K562 (cell line): ENCODE measurements around the gene LEPR. TPM values are rescaled to one million over a fixed set of nuclear protein-coding genes. Genes with fewer than 3 reads are reported as not detected.

Experiments used
- ATAC-seq: fragments of 200-7000 bp; cut with Tn5 transposase; 3 replicates; pipeline ENCODE4 v1.9.1; 2020; ENCODE audit warnings: moderate library complexity
- BruUV-seq: library from RNA; stranded (reverse); fragments of 400-500 nt; replicated peaks from 2 replicates; lab custom pipeline; 2021; lab: Mats Ljungman, UMichigan
- CTCF ChIA-PET: fragments of 300-600 bp; formaldehyde crosslinking; extraction: SDS; loops from one replicate; lab custom pipeline; 2021; ENCODE audit warnings: low intra/inter-chr PET ratio; lab: Yijun Ruan, JAX
- POLR2A ChIA-PET: fragments of 300-600, 350-650 bp; sonication (Branson Sonifier 250); formaldehyde crosslinking; extraction: SDS; loops from one replicate; lab custom pipeline; 2021; ENCODE audit warnings: antibody characterized with exemption, inconsistent platforms; lab: Yijun Ruan, JAX
- DNase-seq, 4 experiments: peaks; one replicate each; pipeline versions ENCODE4 v3.0.0 to v3.0.0-alpha.2; 2011 to 2018; ENCODE audit warnings: low spot score in 3 of 4, mixed read lengths in 3 of 4; ENCODE audit errors: extremely low read depth in 1 of 4
- FAIRE-seq: peaks from 2 replicates; lab custom pipeline; 2011; peaks lifted over from hg19 to GRCh38; lab: Jason Lieb, UNC
- H2AFZ ChIP-seq: 2 replicates; pipeline ENCODE4 v1.6.0; 2011; ENCODE audit warnings: low read depth, low read length, control low read depth, inconsistent platforms
- H3K27ac ChIP-seq: fragments of 200-600 bp; 3 replicates; pipeline ENCODE4 v1.8.0; 2011; ENCODE audit warnings: low read depth, mild to moderate bottlenecking, control low read depth, inconsistent platforms, low read length, moderate library complexity, mixed read lengths; ENCODE audit errors: extremely low read depth
- H3K27me3 ChIP-seq, 2 experiments: fragments of 300-600 bp in 1 of 2; 2 replicates in 1 of 2; 3 replicates in 1 of 2; pipeline versions ENCODE4 v1.6.0 to v1.8.0; 2011; ENCODE audit warnings: inconsistent platforms in 2 of 2, low read length in 2 of 2, mild to moderate bottlenecking in 1 of 2, mixed read lengths in 1 of 2, moderate library complexity in 1 of 2; ENCODE audit not compliant: control insufficient read depth in 2 of 2, insufficient read depth in 2 of 2
- H3K36me3 ChIP-seq: fragments of 300-600 bp; 3 replicates; pipeline ENCODE4 v1.8.0; 2011; ENCODE audit warnings: mild to moderate bottlenecking, low read length, inconsistent platforms; ENCODE audit not compliant: control insufficient read depth, insufficient read depth
- H3K4me1 ChIP-seq, 2 experiments: fragments of 200-600 bp in 1 of 2; replicated peaks in 1 of 2; 2 replicates in 1 of 2; 3 replicates in 1 of 2; pipeline versions ENCODE4 v1.5.1 to v1.8.0; 2011; ENCODE audit warnings: inconsistent platforms in 2 of 2, low read length in 2 of 2, mild to moderate bottlenecking in 1 of 2, mixed read lengths in 1 of 2, moderate library complexity in 1 of 2; ENCODE audit not compliant: control insufficient read depth in 2 of 2, insufficient read depth in 2 of 2
- H3K4me2 ChIP-seq: 2 replicates; pipeline ENCODE4 v1.6.1; 2011; ENCODE audit warnings: low read length, control low read depth, inconsistent platforms, mixed read lengths; ENCODE audit not compliant: insufficient read depth
- H3K4me3 ChIP-seq: fragments of 200-600 bp; sonication (generic), shearing (Covaris generic); 2 replicates; pipeline ENCODE4 v1.5.1; 2016; ENCODE audit warnings: control low read depth, inconsistent platforms
- H3K79me2 ChIP-seq: fragments of 200-600 bp; 3 replicates; pipeline ENCODE4 v1.8.0; 2011; ENCODE audit warnings: low read length, inconsistent platforms; ENCODE audit not compliant: control insufficient read depth, insufficient read depth
- H3K9ac ChIP-seq, 2 experiments: 2 replicates each; pipeline versions ENCODE4 v1.6.0 to v1.6.1; 2011; ENCODE audit warnings: low read depth in 2 of 2, low read length in 2 of 2, control low read depth in 1 of 2, inconsistent platforms in 1 of 2, mild to moderate bottlenecking in 1 of 2, mixed read lengths in 1 of 2; ENCODE audit not compliant: insufficient read depth in 1 of 2
- H3K9me1 ChIP-seq: one replicate; pipeline ENCODE4 v1.6.0; 2011; ENCODE audit warnings: inconsistent platforms, mild to moderate bottlenecking, low read length, moderate library complexity; ENCODE audit not compliant: control insufficient read depth, insufficient read depth
- H3K9me3 ChIP-seq: replicated peaks from 2 replicates; pipeline ENCODE4 v1.5.1; 2011; ENCODE audit warnings: low read depth, low read length, inconsistent platforms; ENCODE audit not compliant: control insufficient read depth, insufficient read depth
- H4K20me1 ChIP-seq: replicated peaks from 2 replicates; pipeline ENCODE4 v1.6.1; 2011; ENCODE audit warnings: low read length, inconsistent platforms, mixed read lengths; ENCODE audit not compliant: control insufficient read depth, insufficient read depth
- ATF7 ChIP-seq: fragments of 450-650 bp; IDR thresholded peaks from 2 replicates; pipeline ENCODE4 v1.7.1; 2014; ENCODE audit warnings: mild to moderate bottlenecking, moderate library complexity
- BCOR ChIP-seq: fragments of 450-650 bp; IDR thresholded peaks from 2 replicates; pipeline ENCODE4 v1.6.1; 2016
- NR4A1 ChIP-seq, 2 experiments: fragments of 250-450 bp in 1 of 2; fragments of 450-650 bp in 1 of 2; sonication (Bioruptor Pico) in 1 of 2; IDR thresholded peaks; 2 replicates each; pipeline versions ENCODE4 v1.4.0 to v1.6.1; 2016 to 2020; ENCODE audit warnings: mild to moderate bottlenecking in 2 of 2, missing compliant biosample characterization in 1 of 2, missing genetic modification characterization in 1 of 2, moderate library complexity in 1 of 2
- SNIP1 ChIP-seq: fragments of 450-650 bp; IDR thresholded peaks from 2 replicates; pipeline ENCODE4 v1.7.1; 2017; ENCODE audit warnings: low read depth, mild to moderate bottlenecking
- ZSCAN29 ChIP-seq: fragments of 450-650 bp; IDR thresholded peaks from 2 replicates; pipeline ENCODE4 v1.6.1; 2017
- in situ Hi-C: fragments of 300-500 bp; cut with MboI; formaldehyde crosslinking; loops from 4 replicates; pipeline ENCODE4 v1.15.0; 2018; ENCODE audit warnings: inconsistent platforms, mixed read lengths
- intact Hi-C: fragments of 100-400 bp; cut with micrococcal nuclease; formaldehyde crosslinking; loops from 2 replicates; pipeline ENCODE4 v1.14.2; 2022
- polyA plus RNA-seq, 8 experiments: library from polyadenylated mRNA; depleted of rRNA in 4 of 8; stranded (reverse) in 5 of 8; unstranded in 3 of 8; fragments of >200 nt; fragmentation: Nextera tagmentation in 2 of 8; fragmentation: Illumina TruSeq in 1 of 8; extraction: Ambion mirVana in 2 of 8; extraction: Trizol in 1 of 8; gene quantifications; 2 replicates each; pipeline versions ENCODE4 v1.2.1 to v1.2.3, GENCODE V29; 2011 to 2014; ENCODE audit warnings: inconsistent platforms in 1 of 8, missing spikeins in 1 of 8
- total RNA-seq, 7 experiments: library from RNA; depleted of rRNA in 6 of 7; stranded (reverse); fragments of >200 nt in 6 of 7; fragmentation: Illumina TruSeq in 2 of 7; extraction: Trizol in 2 of 7; gene quantifications; 2 replicates each; pipeline versions ENCODE4 v1.2.1 to v1.2.3, GENCODE V29; 2011 to 2021; ENCODE audit warnings: low replicate concordance in 1 of 7
- TF ChIP-seq, protein P1 (sequence below): fragments of 450-650 bp; conservative IDR thresholded peaks from 2 replicates; pipeline ENCODE4 v1.6.1; 2016; ENCODE audit warnings: missing genetic modification characterization, low read depth, mild to moderate bottlenecking, control low read depth, missing compliant biosample characterization
- TF ChIP-seq, protein P2 (sequence below): fragments of 450-650 bp; IDR thresholded peaks from 2 replicates; pipeline ENCODE4 v1.6.1; 2018; ENCODE audit not compliant: partially characterized antibody

Gene LEPR
- total and polyA plus RNA-seq, 9 of the 15 experiments (the other 6 are each of a cell fraction or from before 2014, with no cell fraction given): 12.2 to 111 (median 43.1) TPM

GRCh38 chr1:65456481-65456880, 36.0 kb downstream of the LEPR start:
- Histone ChIP-seq H3K9ac (no peak overlapping the region), H3K9me3 (peaks cover 10% of the 10 kb centered on the region), H3K4me2 (no peak overlapping the region), H3K9me1 (no peaks in the 10 kb centered on the region), H3K4me3 (no peak overlapping the region), H3K36me3 (peaks cover 21% of the 10 kb centered on the region), H3K27me3 (no peaks in the 10 kb centered on the region), H3K4me1 (no peaks in the 10 kb centered on the region), H4K20me1 (no peaks in the 10 kb centered on the region), H3K27ac (no peak overlapping the region), H2AFZ (no peak overlapping the region), H3K79me2 (no peaks in the 10 kb centered on the region)
- in situ Hi-C loops: no loop called here
- FAIRE-seq (no peak), DNase-seq (no peak), ATAC-seq (no peak)
- ChIA-PET CTCF (no interaction called here), POLR2A (no interaction called here)
- BruUV-seq: no TSS peak
- intact Hi-C loops: no loop called here
- no peak for TF ChIP-seq ZSCAN29
- TF ChIP-seq ATF7: no peak
- TF ChIP-seq NR4A1 (CRISPR knock-in tag; IDR thresholded peaks at IDR 0.05): no peak
- no peak for TF ChIP-seq NR4A1 (tag; IDR thresholded peaks at IDR 0.05)
- TF ChIP-seq BCOR: no peak
- no peak for TF ChIP-seq SNIP1
- TF ChIP-seq, protein P1, sequence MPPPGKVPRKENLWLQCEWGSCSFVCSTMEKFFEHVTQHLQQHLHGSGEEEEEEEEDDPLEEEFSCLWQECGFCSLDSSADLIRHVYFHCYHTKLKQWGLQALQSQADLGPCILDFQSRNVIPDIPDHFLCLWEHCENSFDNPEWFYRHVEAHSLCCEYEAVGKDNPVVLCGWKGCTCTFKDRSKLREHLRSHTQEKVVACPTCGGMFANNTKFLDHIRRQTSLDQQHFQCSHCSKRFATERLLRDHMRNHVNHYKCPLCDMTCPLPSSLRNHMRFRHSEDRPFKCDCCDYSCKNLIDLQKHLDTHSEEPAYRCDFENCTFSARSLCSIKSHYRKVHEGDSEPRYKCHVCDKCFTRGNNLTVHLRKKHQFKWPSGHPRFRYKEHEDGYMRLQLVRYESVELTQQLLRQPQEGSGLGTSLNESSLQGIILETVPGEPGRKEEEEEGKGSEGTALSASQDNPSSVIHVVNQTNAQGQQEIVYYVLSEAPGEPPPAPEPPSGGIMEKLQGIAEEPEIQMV: no peak
- TF ChIP-seq, protein P2, sequence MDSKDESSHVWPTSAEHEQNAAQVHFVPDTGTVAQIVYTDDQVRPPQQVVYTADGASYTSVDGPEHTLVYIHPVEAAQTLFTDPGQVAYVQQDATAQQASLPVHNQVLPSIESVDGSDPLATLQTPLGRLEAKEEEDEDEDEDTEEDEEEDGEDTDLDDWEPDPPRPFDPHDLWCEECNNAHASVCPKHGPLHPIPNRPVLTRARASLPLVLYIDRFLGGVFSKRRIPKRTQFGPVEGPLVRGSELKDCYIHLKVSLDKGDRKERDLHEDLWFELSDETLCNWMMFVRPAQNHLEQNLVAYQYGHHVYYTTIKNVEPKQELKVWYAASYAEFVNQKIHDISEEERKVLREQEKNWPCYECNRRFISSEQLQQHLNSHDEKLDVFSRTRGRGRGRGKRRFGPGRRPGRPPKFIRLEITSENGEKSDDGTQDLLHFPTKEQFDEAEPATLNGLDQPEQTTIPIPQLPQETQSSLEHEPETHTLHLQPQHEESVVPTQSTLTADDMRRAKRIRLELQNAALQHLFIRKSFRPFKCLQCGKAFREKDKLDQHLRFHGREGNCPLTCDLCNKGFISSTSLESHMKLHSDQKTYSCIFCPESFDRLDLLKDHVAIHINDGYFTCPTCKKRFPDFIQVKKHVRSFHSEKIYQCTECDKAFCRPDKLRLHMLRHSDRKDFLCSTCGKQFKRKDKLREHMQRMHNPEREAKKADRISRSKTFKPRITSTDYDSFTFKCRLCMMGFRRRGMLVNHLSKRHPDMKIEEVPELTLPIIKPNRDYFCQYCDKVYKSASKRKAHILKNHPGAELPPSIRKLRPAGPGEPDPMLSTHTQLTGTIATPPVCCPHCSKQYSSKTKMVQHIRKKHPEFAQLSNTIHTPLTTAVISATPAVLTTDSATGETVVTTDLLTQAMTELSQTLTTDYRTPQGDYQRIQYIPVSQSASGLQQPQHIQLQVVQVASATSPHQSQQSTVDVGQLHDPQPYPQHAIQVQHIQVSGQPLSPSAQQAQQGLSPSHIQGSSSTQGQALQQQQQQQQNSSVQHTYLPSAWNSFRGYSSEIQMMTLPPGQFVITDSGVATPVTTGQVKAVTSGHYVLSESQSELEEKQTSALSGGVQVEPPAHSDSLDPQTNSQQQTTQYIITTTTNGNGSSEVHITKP: no peak
